ENCODE data around the gene ABHD8.
A peak's percentile ranks its signal among the peaks of the same experiment; 100 is the strongest.
"Not testable (repeated sequence)": the region's sequence is repeated elsewhere in the genome, so short reads cannot be mapped to it uniquely, and the experiment has no call there.

The ABHD8 gene

DNA sequence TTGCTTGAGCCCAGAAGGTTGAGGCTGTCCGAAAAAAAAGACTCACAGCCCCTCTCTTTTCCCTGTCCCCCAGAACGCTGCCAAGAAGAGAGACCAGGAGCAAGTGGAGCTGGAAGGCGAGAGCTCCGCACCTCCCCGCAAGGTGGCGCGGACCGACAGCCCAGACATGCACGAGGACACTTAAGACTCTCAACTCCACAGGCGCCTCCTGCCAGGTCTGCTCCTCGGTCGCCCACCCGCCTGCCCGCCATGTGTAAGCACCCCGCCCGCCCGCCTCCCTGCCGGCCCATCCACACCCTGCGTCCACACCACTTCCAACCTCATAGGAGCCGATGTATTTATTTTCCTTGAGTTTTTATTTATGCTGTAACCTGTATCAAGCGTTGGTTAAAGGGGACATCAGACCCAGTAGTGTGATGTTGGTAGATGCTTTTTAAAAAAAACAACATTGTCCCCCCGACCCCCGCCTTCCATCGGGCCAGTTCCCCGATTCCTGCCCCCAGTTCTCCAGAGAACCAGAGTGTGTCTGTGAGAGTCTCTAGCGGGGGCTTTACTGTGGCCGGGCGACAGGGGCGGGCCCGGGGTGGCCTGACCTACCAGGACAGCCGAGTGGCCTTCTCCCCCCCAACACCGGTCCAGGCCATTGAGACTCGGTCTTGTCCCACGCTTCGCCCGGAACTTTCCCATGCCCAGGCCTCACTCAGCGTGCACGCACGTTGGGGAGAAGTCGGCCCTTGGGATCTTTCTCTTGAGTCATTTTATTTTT lies 16.4 kb upstream of the ABHD8 start:
- no peak for DNase-seq

DNA sequence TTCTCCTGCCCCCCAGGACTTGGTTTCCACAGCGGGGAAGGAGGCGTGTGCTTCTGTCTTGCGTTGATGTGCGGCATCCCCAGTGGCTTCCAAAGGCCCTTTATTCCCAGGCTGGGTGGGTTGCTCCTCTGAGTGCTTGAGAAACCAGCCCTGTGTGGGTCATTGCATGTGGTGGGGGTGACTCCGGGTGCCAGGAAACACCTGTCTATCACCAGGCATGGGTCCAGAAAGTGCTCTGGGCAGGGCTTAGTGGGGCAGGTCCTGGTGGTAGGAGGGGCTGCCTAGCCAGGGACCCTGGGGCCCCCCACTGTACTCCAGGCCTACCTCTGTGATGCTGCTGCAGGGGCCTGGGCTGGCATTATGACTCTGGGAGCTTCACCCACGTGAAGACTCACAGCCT lies 15.7 kb upstream of the ABHD8 start:
- no peak for DNase-seq

DNA sequence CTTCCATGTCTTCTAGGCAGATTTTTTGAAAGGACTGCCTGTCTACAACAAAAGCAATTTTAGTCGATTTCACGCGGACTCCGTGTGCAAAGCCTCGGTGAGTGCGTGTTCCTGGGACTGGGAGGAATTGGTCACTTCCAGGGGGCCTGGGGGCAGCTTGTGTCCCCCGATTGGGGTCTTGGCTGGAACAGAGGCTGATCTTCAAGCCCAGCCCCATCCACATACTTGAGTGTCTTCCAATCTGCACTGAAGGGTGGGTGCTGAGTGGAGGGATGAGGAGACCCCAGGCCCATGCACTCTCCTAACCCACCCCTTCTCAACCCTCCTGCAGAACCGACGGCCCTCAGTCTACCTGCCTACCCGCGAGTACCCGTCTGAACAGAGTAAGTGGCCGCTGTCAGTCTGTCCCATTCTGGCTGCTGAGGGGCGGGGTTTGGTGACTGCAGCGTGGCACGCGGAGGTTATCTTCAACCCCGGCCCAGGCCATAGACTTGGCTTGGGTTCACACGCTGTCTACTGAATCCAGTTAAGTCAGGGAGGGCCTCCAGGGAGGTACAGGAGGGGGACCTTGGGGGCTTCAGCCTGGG lies 10.9 kb upstream of the ABHD8 start:
- no peak for DNase-seq

DNA sequence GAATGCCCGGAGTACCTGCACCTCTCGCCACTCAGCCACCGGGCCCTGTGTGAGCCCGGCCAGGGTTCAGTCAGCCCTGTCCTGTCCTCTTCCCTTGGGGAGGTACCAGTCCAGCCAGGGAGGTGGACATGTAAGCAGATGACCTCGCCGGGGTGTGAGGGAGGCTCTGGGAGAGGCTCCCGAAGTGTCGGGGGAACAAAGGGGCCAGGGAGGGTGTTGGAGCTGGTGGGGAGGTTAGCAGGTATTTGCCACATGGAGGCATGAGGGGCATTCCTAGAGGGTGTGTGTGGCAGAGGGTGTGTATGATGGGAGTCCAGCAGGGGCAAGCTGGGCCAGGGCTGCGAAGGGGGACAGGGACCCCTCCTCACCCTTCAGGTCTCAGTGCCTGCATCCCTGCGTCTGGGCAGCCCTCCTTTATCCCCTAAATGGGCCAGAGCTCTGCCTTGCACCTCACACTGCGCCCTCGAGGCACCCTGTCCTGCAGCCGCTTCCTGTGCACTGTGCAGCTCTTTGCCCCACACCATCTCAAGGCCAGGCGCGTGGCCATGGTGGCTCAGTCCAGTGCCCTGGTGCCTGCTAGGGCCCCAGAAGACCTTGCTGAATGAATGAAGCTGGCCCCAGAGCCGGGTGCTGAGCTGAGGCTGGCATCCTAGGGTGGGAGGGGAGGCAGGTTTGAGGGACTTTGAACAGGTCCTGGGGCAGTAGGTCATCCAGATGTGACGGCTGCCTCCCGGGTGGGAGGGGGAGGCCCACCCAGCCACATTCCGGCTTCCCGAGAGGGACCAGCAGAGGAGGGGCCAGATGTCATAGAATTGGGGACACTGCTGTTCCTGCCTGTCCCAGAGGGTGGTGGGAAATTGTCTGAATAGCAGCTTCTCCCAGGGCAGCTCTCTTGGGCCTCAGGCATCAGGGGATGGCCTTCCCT lies 9.2 kb upstream of the ABHD8 start:
- DNase-seq: no peak

DNA sequence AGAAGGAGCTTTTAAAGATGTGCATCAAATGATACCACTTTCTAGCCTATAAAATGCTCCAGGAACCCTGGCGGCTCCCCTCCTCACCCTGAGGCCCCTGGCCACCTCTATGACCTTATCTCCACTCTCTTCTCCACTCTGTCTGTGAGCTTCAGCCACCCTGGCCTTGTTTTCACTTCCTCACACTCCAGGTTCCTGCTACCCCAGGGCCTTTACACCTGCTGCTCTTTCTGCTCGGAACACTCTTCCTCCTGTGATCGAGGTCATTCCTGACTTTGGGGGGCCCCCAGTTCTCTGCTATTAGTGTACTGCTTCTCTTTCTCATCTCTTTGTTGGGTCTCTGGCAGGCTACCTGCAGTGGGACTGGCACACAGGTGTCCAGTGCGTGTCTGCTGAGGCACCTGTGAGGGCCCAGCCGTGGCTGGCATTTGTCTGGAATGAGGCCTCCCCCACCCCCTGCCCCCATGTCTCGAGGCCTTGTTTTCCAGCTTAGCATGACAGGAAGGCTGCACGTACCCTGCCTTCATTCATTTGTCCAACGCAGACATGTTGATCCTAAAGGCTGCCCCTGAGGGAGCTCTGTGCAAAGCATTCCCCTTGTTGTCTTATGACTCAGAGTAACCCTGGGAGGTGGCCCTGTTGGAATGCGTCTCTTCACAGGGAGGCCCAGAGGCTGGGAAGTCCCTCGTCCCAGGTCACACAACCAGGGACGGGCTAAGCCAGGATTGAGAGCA lies 8.4 kb upstream of the ABHD8 start:
- DNase-seq: no peak

DNA sequence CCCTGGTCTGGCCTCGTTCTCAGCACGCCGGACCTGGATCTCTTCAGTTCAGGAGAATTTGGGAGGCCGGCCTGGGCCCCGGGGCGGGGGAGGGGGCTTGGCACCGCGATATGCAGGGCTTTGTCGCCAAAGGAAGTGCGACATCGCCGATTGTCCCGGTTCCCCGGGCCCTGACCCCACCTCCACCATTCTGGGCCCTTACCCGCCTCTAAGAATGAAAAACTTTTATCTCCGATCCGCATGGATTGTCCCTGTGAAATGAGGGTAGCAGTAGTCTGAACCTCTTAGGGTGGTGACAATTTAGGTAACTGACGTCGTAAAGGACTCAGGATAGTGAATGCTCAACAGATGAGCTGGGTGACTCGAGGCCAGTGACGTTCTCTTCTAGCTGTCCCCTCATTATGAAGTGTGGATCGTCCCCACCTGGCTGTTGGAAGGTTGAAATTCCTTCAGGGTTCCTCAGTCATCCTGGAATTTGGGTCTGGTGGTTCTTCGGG lies 6.8 kb upstream of the ABHD8 start:
- DNase-seq: no peak

DNA sequence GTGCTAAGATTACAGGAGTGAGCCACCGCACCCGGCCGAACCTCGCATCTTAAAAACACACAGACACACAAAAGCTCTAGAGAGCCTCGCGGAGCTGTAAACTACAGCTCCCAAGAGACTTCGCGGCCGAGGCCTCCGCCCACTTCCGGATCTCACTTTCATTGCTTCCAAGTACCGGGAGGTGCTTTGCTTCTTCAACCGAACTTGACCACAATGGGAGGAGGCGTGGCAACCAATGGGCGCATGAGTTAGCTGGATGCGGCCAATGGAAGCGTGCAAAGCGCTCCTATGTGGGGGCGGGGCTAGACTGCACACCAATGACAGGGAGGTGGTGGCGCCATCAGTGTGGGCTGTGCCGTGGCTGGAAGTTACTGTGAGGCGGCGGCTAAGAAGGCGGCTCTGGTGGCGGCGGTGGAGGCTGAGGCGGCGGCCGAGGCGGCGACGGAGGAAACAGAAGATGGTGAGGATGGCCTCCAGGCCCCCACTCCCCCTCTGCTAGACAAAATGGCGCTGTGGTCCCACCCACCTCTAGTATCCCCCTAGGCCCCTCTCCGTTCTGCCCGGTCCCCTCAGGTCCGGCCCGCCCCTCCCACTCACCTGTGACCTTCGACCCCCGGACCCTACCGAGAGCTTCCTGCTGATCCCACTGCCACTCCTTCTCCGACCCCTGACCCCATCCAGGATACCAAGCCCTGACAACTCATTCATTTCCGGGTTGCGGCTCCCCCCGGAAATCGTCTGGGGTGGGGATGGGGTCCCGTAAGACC lies 6.2 kb upstream of the ABHD8 start, which contains the start of gene DDA1:
Gene DDA1 (plus strand): TSS at position 366 of the 767 bp plus-strand sequence. CDS start 92 bp downstream, at position 458.
- peak; percentile 97 to 100 (median 98) for DNase-seq

DNA sequence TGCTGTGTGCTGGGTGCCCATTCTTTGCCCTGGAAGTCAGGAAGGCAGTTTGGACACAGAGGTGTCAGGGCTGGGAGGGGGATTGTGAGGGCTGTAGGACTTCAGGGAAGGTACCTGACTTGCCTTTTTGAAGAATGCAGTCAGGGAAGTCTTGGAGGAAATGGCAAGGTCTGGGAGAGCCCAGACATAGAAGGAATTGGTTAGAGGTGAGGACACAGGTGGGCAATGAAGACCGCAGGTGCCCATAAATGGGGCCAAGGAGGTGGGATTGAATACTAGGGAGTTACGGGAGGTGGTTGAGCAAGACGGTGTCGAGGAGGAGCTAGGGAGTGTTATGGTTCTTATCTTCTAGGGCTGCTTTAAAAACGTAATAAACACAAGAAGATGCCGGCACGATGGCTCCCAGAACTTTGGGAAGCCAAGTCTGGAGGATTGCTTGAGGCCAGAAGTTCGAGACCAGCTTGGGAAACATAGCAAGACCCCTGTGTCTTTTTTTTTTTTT lies 4.7 kb upstream of the ABHD8 start:
- no peak for DNase-seq

DNA sequence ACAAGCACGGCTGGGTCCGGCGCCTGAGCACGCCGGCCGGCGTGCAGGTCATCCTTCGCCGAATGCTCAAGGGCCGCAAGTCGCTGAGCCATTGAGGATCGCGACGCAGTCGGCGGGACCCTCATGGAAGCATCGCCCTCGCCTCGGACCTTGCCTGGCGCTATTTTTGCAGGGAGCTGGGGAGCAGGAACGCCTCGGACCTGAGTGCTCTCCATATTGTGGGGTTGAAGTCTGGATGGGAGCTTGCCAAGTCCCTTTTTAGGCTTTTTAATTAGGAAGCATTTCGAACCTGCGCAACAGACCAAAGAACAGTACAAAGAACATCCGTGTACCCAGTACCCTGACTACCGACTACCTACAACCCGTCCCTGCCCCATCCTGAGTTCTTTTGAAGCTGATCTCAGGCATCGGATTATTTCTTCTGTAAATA lies 3.1 kb upstream of the ABHD8 start:
- peak in 1 of 3 experiments; percentile 66 for DNase-seq

DNA sequence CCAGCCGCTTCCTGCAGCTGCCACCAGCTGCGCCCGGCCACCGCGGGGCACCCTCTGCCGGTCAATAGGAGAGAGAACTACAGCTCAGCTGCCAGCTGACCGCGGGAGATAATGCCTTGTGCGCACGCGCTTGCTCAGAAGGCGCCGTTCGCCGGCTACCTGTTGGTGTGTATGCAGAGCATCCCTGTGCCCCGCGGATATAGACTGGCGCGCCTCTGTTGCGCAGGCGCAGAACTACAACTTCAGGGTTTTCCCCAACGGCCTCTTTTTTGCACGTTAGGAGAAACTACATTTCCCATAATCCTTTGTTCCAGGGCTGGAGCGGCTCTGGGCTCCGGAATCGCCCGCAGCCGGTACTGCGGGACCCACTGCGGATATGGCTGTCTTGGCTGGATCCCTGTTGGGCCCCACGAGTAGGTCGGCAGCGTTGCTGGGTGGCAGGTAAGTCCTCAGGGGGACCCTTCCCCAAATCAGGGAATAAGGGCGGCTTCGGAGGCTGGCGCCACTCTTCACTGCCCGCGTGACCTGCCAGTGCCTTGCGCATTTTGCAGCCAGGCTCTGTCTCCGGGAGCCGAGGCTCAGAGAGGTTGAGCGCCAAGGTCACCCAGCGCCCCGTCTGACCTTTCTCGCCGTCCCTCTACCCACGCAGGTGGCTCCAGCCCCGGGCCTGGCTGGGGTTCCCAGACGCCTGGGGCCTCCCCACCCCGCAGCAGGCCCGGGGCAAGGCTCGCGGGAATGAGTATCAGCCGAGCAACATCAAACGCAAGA lies 2.5 kb upstream of the ABHD8 start, which contains the start of gene MRPL34:
Gene MRPL34 (plus strand): TSS at position 356 of the 768 bp plus-strand sequence. CDS start 21 bp downstream, at position 377.
- DNase-seq: peak; percentile 95 to 99 (median 98)

DNA sequence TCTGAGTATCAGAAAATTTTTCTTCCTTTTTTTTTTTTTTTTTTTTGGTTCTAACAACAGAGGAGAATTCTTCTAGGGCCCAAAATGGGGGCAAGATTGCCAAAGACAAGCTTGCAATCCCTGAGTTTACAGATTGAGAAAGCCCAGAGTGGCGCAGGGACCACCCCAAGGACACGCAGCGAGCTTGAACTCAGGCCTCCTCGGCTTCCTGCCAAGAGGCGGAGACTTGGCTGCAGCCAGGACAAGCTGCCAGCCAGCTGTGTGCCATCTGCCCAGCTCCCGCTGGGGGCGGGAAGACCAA lies 1.9 kb upstream of the ABHD8 start:
- DNase-seq: no peak

DNA sequence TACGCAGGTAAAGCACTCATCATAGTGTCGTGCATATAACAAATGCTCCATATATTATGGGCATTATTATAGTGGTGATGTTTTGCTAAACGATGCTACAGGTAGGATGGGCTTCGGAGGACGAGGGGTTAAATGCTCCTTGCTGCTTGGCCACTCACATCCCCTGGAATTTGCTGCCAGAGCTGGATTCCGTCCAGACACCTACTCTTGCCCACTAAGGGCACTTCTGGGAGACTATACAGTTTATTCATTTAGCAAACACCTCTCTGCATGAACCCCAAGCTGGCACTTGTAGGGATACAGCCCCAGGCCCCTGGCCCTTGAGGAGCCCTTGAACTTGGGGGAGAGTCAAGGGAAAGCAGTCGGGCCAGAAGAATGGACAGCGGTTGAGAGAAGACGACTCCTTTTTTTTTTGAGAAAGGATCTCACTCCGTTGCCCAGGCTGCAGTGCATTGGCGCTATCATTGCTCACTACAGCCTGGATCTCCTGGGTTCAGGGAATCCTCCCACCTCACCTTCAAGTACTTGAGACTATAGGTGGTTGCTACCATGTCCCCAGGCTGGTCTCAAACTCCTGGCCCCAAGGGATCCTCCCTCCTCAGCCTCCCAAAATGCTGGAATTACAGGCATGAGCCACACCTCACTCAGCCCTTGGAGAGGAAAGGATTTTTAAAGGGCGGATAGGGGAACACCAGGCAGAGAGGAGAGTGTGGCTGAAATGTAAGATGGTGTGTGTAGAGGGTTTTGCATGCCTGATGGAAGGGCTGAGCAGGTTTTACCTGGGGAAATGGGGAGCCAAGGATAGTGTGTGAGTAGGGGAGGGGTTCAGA lies 1.4 kb upstream of the ABHD8 start:
- no peak for DNase-seq

DNA sequence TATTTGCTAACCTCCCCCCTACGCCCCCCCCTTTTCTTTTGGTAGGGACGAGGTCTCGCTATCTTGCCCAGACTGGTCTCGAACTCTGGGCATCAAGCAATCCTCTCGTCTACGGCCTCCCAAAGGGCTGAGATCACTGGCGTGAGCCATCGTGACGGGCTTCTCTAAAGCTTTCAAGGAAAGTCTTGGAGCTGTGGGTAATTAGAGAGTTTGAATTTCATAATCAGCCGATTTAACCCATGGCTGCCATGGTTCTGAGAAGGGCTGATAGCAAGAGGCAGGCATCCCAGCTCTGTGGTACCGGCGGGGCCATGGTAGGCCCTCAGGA lies 679 bp upstream of the ABHD8 start:
- peak in 1 of 3 experiments; percentile 32 for DNase-seq

DNA sequence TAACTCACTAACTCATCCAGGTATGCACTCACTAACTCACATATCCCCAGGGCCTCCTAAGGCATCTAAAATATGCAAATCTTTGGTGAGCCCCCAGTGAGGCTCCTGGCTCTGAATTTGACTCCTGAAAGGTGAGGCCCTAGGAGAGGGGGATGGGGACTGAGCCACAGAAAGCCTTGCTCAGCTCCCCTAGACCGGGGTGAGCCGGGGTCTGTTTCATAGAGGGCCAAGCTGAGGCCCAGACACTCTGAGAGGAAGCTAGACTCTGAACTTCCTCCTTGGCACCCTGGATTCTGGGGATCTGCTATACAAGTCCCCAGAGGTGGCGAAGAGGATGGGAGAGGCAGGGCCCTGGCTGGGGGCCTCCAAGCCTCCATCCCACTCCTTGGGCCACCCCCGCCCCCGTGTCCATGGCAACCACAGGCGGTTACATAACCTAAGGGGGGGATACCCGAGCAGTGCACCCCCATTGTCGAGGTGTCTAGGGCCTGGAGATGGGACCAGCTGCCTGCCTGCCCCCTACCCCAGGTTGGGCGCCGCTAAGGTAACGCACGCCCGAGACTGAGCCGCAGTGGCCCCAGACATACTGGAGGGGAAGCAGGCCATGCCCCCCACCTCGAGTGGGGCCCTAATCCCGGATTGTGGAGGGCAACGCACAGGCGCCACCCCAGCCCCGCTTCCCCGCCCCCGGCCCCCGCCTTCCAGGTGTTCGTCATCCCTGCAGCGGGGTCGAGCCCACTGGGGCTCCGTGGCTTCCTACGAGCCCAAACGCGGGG lies 646 bp downstream of the ABHD8 start:
- DNase-seq: peak in 2 of 3 experiments; percentile 34 to 44

DNA sequence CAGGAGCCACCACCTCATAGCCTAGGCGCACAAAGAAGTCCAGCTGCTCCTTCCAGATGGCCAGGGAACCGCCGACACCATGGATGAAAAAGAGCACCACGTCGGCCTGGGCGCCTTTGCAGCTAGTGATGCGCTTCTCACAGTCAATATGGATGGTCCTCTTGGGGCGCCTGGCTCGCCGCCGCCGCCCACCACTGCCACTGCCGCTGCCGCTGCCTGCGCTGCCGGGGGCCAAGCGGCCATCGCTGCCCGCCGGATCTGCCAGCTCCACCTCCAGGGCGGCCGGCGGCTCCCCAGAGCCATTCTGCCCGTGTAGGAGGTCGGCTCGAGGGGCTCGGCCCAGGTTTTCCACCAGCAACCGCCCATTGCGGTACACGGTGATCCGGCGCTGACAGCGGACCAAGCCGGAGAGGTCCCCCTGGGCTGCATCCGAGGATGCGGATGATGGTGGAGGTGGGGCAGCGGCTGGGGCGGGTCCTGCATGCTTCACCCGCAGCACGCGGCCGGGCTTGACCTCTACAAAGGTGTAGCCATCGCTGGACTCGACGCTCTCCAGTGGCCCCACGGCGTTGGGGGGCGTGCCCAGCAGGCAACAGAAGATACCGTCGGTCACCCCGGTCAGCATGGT lies 2.1 kb downstream of the ABHD8 start:
- no peak for DNase-seq

DNA sequence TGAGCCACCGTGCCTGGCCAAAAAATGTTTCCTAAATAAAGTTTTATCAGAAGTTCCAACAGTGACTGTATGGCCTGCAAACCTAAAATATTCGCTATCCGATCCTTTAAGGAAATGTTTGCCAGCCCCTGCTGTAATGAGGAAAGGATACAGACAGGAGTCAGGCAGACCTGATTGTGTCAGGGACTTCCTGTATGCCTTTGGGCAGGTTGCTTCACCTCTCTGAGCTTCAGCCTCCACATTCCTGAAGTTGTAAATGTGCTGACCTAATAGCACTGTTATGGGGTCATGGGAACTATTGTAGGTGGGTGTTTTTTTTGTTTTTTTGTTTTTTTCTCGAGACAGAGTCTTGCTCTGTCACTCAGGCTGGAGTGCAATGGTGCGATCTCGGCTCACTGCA lies 6.2 kb downstream of the ABHD8 start:
- DNase-seq: no peak

DNA sequence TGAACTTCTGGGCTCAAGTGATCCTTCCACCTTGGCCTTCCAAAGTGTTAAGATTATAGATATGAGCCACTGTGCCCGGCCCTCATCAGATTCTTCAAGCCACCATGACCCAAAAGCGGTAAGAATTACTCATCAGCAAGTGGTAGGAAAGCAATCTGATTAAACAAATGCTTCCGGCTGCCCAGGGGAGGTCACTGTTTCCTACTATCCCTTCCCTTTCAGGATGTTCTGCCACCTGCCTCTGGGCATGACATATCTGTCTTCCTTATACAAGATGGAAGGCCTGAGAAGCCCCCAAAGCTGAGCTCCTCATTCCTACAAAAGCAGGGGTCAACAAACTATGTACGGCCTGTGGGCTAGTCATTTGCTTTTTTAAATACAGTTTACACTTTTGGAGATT lies 7.0 kb downstream of the ABHD8 start:
- no peak for DNase-seq

DNA sequence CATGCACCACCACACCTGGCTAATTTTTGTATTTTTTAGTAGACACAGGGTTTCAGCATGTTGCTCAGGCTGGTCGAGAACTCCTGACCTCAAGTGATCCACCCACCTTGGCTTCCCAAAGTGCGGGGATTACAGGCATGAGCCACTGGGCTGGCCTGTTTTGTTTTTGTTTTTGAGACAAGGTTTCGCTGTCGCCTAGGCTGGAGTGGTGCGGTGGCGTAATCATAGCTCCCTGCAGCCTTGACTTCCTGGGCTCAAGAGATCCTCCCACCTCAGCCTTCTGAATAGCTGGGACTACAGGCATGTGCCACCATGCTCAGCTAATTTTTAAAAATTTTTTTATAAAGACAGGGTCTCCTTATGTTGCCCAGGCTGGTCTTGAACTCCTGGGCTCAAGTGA lies 7.7 kb downstream of the ABHD8 start:
- DNase-seq: not testable (repeated sequence)
